Measurements from ENCODE around the gene MPL.
A peak's percentile ranks its signal among the peaks of the same experiment; 100 is the strongest.

The MPL gene

DNA sequence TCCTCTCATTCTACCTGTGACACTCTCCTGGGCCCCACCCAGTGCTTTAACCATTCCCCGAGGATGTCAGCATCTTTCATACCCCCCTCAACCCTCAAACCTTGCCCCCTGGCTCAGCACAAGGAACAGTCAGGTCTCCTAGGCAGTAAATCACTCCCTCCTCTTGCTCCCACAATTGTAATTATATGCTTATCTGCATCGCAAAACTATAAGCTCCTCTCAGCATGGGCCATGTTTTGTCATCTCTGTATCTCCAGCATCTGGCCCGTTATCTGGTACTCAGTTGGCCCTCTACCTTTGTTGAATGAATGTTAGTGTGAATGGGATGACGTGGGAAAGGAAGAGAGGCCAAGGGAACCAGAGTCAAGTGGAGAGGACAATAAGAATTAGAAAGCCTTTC lies 32.9 kb downstream of the MPL start (continued):
- TF ChIP-seq PRDM6 (tag by site-specific recombination; IDR thresholded peaks at IDR 0.05) (0 out of 2 replicates have a peak, but pooled peaks have one; percentile 18), ZNF221 (tag by site-specific recombination; IDR thresholded peaks at IDR 0.05; ENCODE audit: borderline replicate concordance) (no peak), FEZF1 (tag by site-specific recombination; IDR thresholded peaks at IDR 0.05) (peak; percentile 57), ZBTB10 (tag by site-specific recombination; IDR thresholded peaks at IDR 0.05) (no peak), ZNF335 (tag by site-specific recombination; conservative IDR thresholded peaks at IDR 0.05) (no peak), OVOL3 (tag by site-specific recombination; IDR thresholded peaks at IDR 0.05) (0 out of 2 replicates have a peak, but pooled peaks have one; percentile 64), ZNF837 (tag by site-specific recombination; IDR thresholded peaks at IDR 0.05) (no peak), GLIS1 (tag by site-specific recombination; IDR thresholded peaks at IDR 0.05) (peak; percentile 98), KLF7 (tag by site-specific recombination; IDR thresholded peaks at IDR 0.05; ENCODE audit: borderline replicate concordance) (no peak), ZNF155 (tag by site-specific recombination; IDR thresholded peaks at IDR 0.05) (no peak), ZNF621 (tag by site-specific recombination; IDR thresholded peaks at IDR 0.05) (no peak), ZNF777 (tag by site-specific recombination; IDR thresholded peaks at IDR 0.05; ENCODE audit: borderline replicate concordance) (no peak), ZNF362 (tag by site-specific recombination; IDR thresholded peaks at IDR 0.05) (no peak), ZBTB7A (tag by site-specific recombination; IDR thresholded peaks at IDR 0.05; ENCODE audit: low read depth) (no peak), ZNF18 (tag by site-specific recombination; IDR thresholded peaks at IDR 0.05) (peak; percentile 88), ZNF510 (tag by site-specific recombination; IDR thresholded peaks at IDR 0.05; ENCODE audit: insufficient replicate concordance) (no peak), ZNF48 (tag by site-specific recombination; IDR thresholded peaks at IDR 0.05) (no peak)

GRCh38 chr1:43372172-43372571 lies 34.6 kb downstream of the MPL start:
- no peaks in the 10 kb centered on the region for H3K9me3 ChIP-seq (ENCODE audit: control insufficient read depth, insufficient read depth, low read depth, low read length)
- ChIA-PET CTCF (no interaction called here), POLR2A (interaction anchor here (0.9 kb wide), 1 partner anchor 12 kb away, joined by 5 read pairs; no protein-coding TSS in a partner anchor)
- H3K36me3 ChIP-seq (ENCODE audit: control insufficient read depth in 2 of 2, insufficient read depth in 1 of 2, low read length in 2 of 2): no peaks in the 10 kb centered on the region
- peaks cover 6% of the 10 kb centered on the region; the same call in 1 of the 2 replicates for H3K4me1 ChIP-seq (ENCODE audit: control insufficient read depth, insufficient read depth, low read length)
- no peak overlapping the region for H3K27ac ChIP-seq (ENCODE audit: extremely low read depth, low read depth, low read length)
- no peak overlapping the region for H3K4me3 ChIP-seq (ENCODE audit: low read depth, low read length)
- TF ChIP-seq ZNF132 (tag by site-specific recombination; IDR thresholded peaks at IDR 0.05; ENCODE audit: borderline replicate concordance) (no peak), KLF17 (tag by site-specific recombination; IDR thresholded peaks at IDR 0.05) (no peak), KLF1 (tag by site-specific recombination; IDR thresholded peaks at IDR 0.05) (no peak), ZNF274 (IDR thresholded peaks at IDR 0.05; ENCODE audit: low read length) (no peak), ZNF274 (tag by site-specific recombination; IDR thresholded peaks at IDR 0.05; ENCODE audit: borderline replicate concordance) (no peak), ZBTB49 (tag by site-specific recombination; IDR thresholded peaks at IDR 0.05; ENCODE audit: low read depth) (no peak), ZXDB (tag by site-specific recombination; IDR thresholded peaks at IDR 0.05) (no peak), YY1 (tag by site-specific recombination; IDR thresholded peaks at IDR 0.05) (no peak), ZNF2 (tag by site-specific recombination; IDR thresholded peaks at IDR 0.05) (no peak), ZNF529 (tag by site-specific recombination; IDR thresholded peaks at IDR 0.05; ENCODE audit: insufficient replicate concordance) (no peak), ZNF501 (tag by site-specific recombination; IDR thresholded peaks at IDR 0.05) (no peak)

Data from HEK293 (cell line).